H9 (cell line): ENCODE results near the gene C3orf62. TPM values are rescaled to one million over a fixed set of nuclear protein-coding genes. Genes with fewer than 3 reads are reported as not detected.

Experiments
- DNase-seq: peaks from one replicate; pipeline ENCODE4 v3.0.0-alpha.2; 2017
- H2AFZ ChIP-seq: one replicate; pipeline ENCODE4 v1.6.1; 2013; ENCODE audit warnings: mild to moderate bottlenecking, low read length, control low read depth, moderate library complexity
- H2AK5ac ChIP-seq: 2 replicates; pipeline ENCODE4 v1.6.1; 2013; ENCODE audit warnings: low read length, control low read depth, mixed read lengths; ENCODE audit not compliant: insufficient read length
- H2BK120ac ChIP-seq: one replicate; pipeline ENCODE4 v1.6.1; 2013; ENCODE audit warnings: low read depth, mild to moderate bottlenecking, low read length, control low read depth, inconsistent platforms; ENCODE audit not compliant: poor library complexity, severe bottlenecking
- H2BK12ac ChIP-seq: 2 replicates; pipeline ENCODE4 v1.6.1; 2013; ENCODE audit warnings: low read length, control low read depth, mixed read lengths, low read depth; ENCODE audit not compliant: insufficient read length
- H2BK15ac ChIP-seq: 2 replicates; pipeline ENCODE4 v1.6.1; 2013; ENCODE audit warnings: low read depth, low read length, control low read depth
- H2BK20ac ChIP-seq: one replicate; pipeline ENCODE4 v1.6.1; 2013; ENCODE audit warnings: low read depth, mild to moderate bottlenecking, low read length, control low read depth, inconsistent platforms; ENCODE audit not compliant: poor library complexity, severe bottlenecking
- H2BK5ac ChIP-seq: 2 replicates; pipeline ENCODE4 v1.6.1; 2013; ENCODE audit warnings: low read length, control low read depth, mixed read lengths; ENCODE audit not compliant: insufficient read length
- H3K14ac ChIP-seq: 2 replicates; pipeline ENCODE4 v1.6.1; 2013; ENCODE audit warnings: low read length, control low read depth; ENCODE audit not compliant: insufficient read depth
- H3K18ac ChIP-seq: 2 replicates; pipeline ENCODE4 v1.6.1; 2013; ENCODE audit warnings: low read depth, mild to moderate bottlenecking, mixed read lengths, low read length, control low read depth; ENCODE audit not compliant: insufficient read length
- H3K23ac ChIP-seq: 2 replicates; pipeline ENCODE4 v1.6.1; 2013; ENCODE audit warnings: low read length, control low read depth, mixed read lengths, low read depth; ENCODE audit not compliant: insufficient read length
- H3K23me2 ChIP-seq: 2 replicates; pipeline ENCODE4 v1.6.1; 2013; ENCODE audit warnings: low read depth, mild to moderate bottlenecking, mixed read lengths, low read length, control low read depth; ENCODE audit not compliant: insufficient read length, poor library complexity, severe bottlenecking
- H3K27ac ChIP-seq: 2 replicates; pipeline ENCODE4 v1.5.1; 2013; ENCODE audit warnings: low read length, control low read depth, mixed read lengths, low read depth; ENCODE audit not compliant: insufficient read length
- H3K27me3 ChIP-seq: 2 replicates; pipeline ENCODE4 v1.6.1; 2013; ENCODE audit warnings: low read length, control low read depth, inconsistent platforms; ENCODE audit not compliant: insufficient read depth
- H3K4ac ChIP-seq: 2 replicates; pipeline ENCODE4 v1.6.1; 2013; ENCODE audit warnings: low read depth, mild to moderate bottlenecking, control low read depth, inconsistent platforms, low read length, moderate library complexity
- H3K4me1 ChIP-seq: 2 replicates; pipeline ENCODE4 v1.6.1; 2013; ENCODE audit warnings: low read length, control low read depth, inconsistent platforms; ENCODE audit not compliant: insufficient read depth
- H3K4me2 ChIP-seq: 2 replicates; pipeline ENCODE4 v1.6.1; 2013; ENCODE audit warnings: low read length, control low read depth, mixed read lengths; ENCODE audit not compliant: insufficient read length, insufficient read depth
- H3K56ac ChIP-seq: 2 replicates; pipeline ENCODE4 v1.6.1; 2013; ENCODE audit warnings: low read depth, mild to moderate bottlenecking, mixed read lengths, low read length, control low read depth; ENCODE audit not compliant: insufficient read length
- H3K79me1 ChIP-seq: 2 replicates; pipeline ENCODE4 v1.6.1; 2013; ENCODE audit warnings: low read depth, mild to moderate bottlenecking, moderate library complexity, low read length, control low read depth, inconsistent platforms; ENCODE audit not compliant: insufficient read depth, poor library complexity, severe bottlenecking
- H3K79me2 ChIP-seq: 2 replicates; pipeline ENCODE4 v1.6.1; 2013; ENCODE audit warnings: low read length, control low read depth, inconsistent platforms; ENCODE audit not compliant: insufficient read depth
- H3K9ac ChIP-seq: 2 replicates; pipeline ENCODE4 v1.6.1; 2013; ENCODE audit warnings: low read length, control low read depth, mixed read lengths; ENCODE audit not compliant: insufficient read length; ENCODE audit errors: extremely low read depth
- H3K9me3 ChIP-seq: one replicate; pipeline ENCODE4 v1.6.1; 2013; ENCODE audit warnings: low read depth, low read length, inconsistent platforms; ENCODE audit not compliant: control insufficient read depth
- H3T11ph ChIP-seq: one replicate; pipeline ENCODE4 v1.6.1; 2013; ENCODE audit warnings: mild to moderate bottlenecking, low read length, control low read depth, inconsistent platforms
- H4K20me1 ChIP-seq: one replicate; pipeline ENCODE4 v1.6.1; 2013; ENCODE audit not compliant: control insufficient read depth, insufficient read length, insufficient read depth
- H4K5ac ChIP-seq: 2 replicates; pipeline ENCODE4 v1.6.1; 2013; ENCODE audit warnings: low read depth, mild to moderate bottlenecking, mixed read lengths, low read length, control low read depth; ENCODE audit not compliant: insufficient read length
- H4K8ac ChIP-seq: replicated peaks from 2 replicates; pipeline ENCODE4 v1.6.1; 2013; ENCODE audit warnings: low read length, control low read depth, mixed read lengths, low read depth; ENCODE audit not compliant: insufficient read length
- H4K91ac ChIP-seq: 2 replicates; pipeline ENCODE4 v1.6.1; 2013; ENCODE audit warnings: low read depth, mild to moderate bottlenecking, moderate library complexity, mixed read lengths, low read length, control low read depth; ENCODE audit not compliant: insufficient read length
- H3K27ac Mint-ChIP-seq, 3 experiments: 2 replicates in 2 of 3; 3 replicates in 1 of 3; pipeline ENCODE4 v1.8.0; 2020 to 2021; ENCODE audit warnings: mixed read lengths in 3 of 3, mild to moderate bottlenecking in 1 of 3, moderate library complexity in 1 of 3
- H3K27me3 Mint-ChIP-seq: 2 replicates; pipeline ENCODE4 v1.8.0; 2021; ENCODE audit warnings: low read depth, mild to moderate bottlenecking, moderate library complexity, mixed read lengths
- H3K36me3 Mint-ChIP-seq, 3 experiments: 2 replicates in 2 of 3; 3 replicates in 1 of 3; pipeline ENCODE4 v1.8.0; 2020 to 2021; ENCODE audit warnings: low read depth in 3 of 3, mixed read lengths in 3 of 3; ENCODE audit not compliant: insufficient read depth in 1 of 3
- H3K4me1 Mint-ChIP-seq, 2 experiments: 2 replicates each; pipeline ENCODE4 v1.8.0; 2020; ENCODE audit warnings: mixed read lengths in 2 of 2
- H3K4me3 Mint-ChIP-seq, 2 experiments: 2 replicates in 1 of 2; 3 replicates in 1 of 2; pipeline ENCODE4 v1.8.0; 2020 to 2021; ENCODE audit warnings: mild to moderate bottlenecking in 2 of 2, mixed read lengths in 2 of 2, moderate library complexity in 1 of 2
- H3K9me3 Mint-ChIP-seq, 2 experiments: 2 replicates in 1 of 2; 3 replicates in 1 of 2; pipeline ENCODE4 v1.8.0; 2020; ENCODE audit warnings: mild to moderate bottlenecking in 2 of 2, mixed read lengths in 2 of 2, moderate library complexity in 1 of 2
- CTCF ChIP-seq: fragments of 200-600 bp; sonication (generic); conservative IDR thresholded peaks from 3 replicates; pipeline ENCODE4 v1.8.0; 2021; ENCODE audit warnings: antibody characterized with exemption, mild to moderate bottlenecking
- WGBS: extraction: QIAGEN DNeasy Blood & Tissue Kit; methylation state at CpG from one replicate; pipeline ENCODE4 v1.1.7; 2013; ENCODE audit warnings: missing lambda C conversion rate, low lambda C conversion rate, mixed read lengths; ENCODE audit not compliant: insufficient read length; ENCODE audit errors: extremely low coverage; 5-methylcytosine and 5-hydroxymethylcytosine counted together
- total RNA-seq: library from RNA; stranded (reverse); gene quantifications from 2 replicates; pipeline ENCODE4 v1.2.1, GENCODE V29; 2021

C3orf62 gene
- total RNA-seq, 1 experiment from 2014 or later: 4.5 TPM

- Histone ChIP-seq H2BK120ac (no peak overlapping the region), H4K5ac (no peak overlapping the region), H2BK20ac (no peak overlapping the region), H3K9me3 (no peaks in the 10 kb centered on the region), H3K18ac (no peak overlapping the region), H3K4me2 (no peak overlapping the region), H4K8ac (no peak overlapping the region), H3K9ac (no peak overlapping the region), H2BK5ac (no peak overlapping the region), H4K20me1 (no peaks in the 10 kb centered on the region), H2BK12ac (no peak overlapping the region), H3K4me1 (no peaks in the 10 kb centered on the region), H3K4ac (no peak overlapping the region), H3K27ac (no peak overlapping the region), H2BK15ac (no peak overlapping the region), H3K79me1 (no peaks in the 10 kb centered on the region), H3K27me3 (no peaks in the 10 kb centered on the region), H3K56ac (no peak overlapping the region), H2AFZ (no peak overlapping the region), H3K14ac (no peak overlapping the region), H3T11ph (no peak overlapping the region), H4K91ac (no peak overlapping the region), H3K23me2 (no peaks in the 10 kb centered on the region), H3K23ac (no peak overlapping the region), H3K79me2 (no peaks in the 10 kb centered on the region), H2AK5ac (no peak overlapping the region)
- no peak for TF ChIP-seq CTCF
- H3K4me3 Mint-ChIP-seq: no peak overlapping the region
- H3K36me3 Mint-ChIP-seq: no peaks in the 10 kb centered on the region
- no CpG with 5 or more reads among the region's 3 CpGs for WGBS
- no peak for DNase-seq
- peaks cover 3 to 6% of the 10 kb centered on the region in 2 experiments for H3K4me1 Mint-ChIP-seq
- H3K27me3 Mint-ChIP-seq: no peaks in the 10 kb centered on the region
- peak overlapping the region in 2 of 3 experiments; percentile 2 to 17; a peak in 2 of 7 replicates for H3K27ac Mint-ChIP-seq
- no peaks in the 10 kb centered on the region for H3K9me3 Mint-ChIP-seq
Measured at GRCh38 chr3:49253512-49253911, 23.5 kb downstream of the C3orf62 start.
